Neural progenitor cell (in vitro differentiated cells): ENCODE data around the gene GPATCH1.

Experiments
- CTCF ChIP-seq: fragments of 200-600 bp; sonication (generic); IDR thresholded peaks from 2 replicates; pipeline ENCODE4 v1.5.1; 2017; ENCODE audit warnings: antibody characterized with exemption, mild to moderate bottlenecking
- EZH2 ChIP-seq: fragments of 200-600 bp; sonication (generic); IDR thresholded peaks from 2 replicates; pipeline ENCODE4 v1.6.1; 2017; ENCODE audit warnings: antibody characterized with exemption, mild to moderate bottlenecking, moderate library complexity
- EZH2phosphoT487 ChIP-seq: fragments of 200-600 bp; sonication (generic); IDR thresholded peaks from 2 replicates; pipeline ENCODE4 v1.6.1; 2017; ENCODE audit warnings: antibody characterized with exemption

GRCh38 chr19:33175886-33176669, 95.1 kb downstream of the GPATCH1 start:
- TF ChIP-seq CTCF = no peak
- TF ChIP-seq EZH2phosphoT487 = no peak
- no peak for TF ChIP-seq EZH2
